ENCODE data around the gene NAP1L1.

The NAP1L1 gene

GRCh38 chr12:75998292-75999063 is 86.0 kb downstream of the NAP1L1 start:
- TF ChIP-seq CTCF (IDR thresholded peaks at IDR 0.05; ENCODE audit: low read depth, low read length): no peak
- no peak overlapping the region for H3K4me3 ChIP-seq (ENCODE audit: low read depth, low read length)

DNA sequence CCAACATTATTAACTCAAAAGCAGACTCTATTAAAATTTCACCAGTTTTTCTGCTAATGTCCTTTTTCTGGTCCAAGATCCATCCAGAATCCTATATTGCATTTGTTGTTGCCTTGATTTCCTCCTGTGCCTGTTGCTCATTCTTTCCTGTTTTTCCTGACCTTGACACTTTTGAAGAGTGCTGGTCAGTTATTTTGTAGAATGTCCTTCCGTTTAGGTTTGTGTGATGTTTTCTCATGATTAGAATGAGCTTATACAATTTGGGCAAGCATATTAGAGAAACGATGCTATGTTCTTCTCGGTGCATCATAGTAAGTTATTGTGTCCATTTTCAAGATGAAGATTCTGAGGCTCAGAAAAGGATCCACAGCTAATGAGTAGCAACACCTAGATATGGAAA is 86.8 kb downstream of the NAP1L1 start:
- no peak for TF ChIP-seq CTCF (IDR thresholded peaks at IDR 0.05; ENCODE audit: low read depth, low read length)
- no peak overlapping the region for H3K4me3 ChIP-seq (ENCODE audit: low read depth, low read length)

GRCh38 chr12:75996861-75997447 is 87.5 kb downstream of the NAP1L1 start:
- no peak for TF ChIP-seq CTCF (IDR thresholded peaks at IDR 0.05; ENCODE audit: low read depth, low read length)
- H3K4me3 ChIP-seq (ENCODE audit: low read depth, low read length): no peak overlapping the region

DNA sequence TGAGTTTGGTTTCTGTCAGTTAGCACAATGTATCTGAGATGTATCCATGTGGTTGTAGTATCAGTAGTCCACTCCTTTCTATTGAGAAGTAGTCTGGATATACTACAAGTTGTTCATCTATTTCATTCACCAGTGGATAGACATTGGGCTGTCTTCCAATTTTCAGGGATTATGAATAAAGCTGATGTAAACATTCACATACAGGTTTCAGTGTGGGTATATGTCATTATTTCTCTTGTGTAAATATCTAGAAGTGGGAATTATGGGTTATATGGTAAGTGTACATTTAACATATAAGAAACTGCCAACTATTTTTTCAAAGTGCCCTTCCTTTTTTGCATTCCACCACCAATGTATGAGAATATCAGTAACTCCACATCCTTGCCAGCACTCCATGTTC is 88.8 kb downstream of the NAP1L1 start:
- TF ChIP-seq CTCF (IDR thresholded peaks at IDR 0.05; ENCODE audit: low read depth, low read length): no peak
- H3K4me3 ChIP-seq (ENCODE audit: low read depth, low read length): no peak overlapping the region

DNA sequence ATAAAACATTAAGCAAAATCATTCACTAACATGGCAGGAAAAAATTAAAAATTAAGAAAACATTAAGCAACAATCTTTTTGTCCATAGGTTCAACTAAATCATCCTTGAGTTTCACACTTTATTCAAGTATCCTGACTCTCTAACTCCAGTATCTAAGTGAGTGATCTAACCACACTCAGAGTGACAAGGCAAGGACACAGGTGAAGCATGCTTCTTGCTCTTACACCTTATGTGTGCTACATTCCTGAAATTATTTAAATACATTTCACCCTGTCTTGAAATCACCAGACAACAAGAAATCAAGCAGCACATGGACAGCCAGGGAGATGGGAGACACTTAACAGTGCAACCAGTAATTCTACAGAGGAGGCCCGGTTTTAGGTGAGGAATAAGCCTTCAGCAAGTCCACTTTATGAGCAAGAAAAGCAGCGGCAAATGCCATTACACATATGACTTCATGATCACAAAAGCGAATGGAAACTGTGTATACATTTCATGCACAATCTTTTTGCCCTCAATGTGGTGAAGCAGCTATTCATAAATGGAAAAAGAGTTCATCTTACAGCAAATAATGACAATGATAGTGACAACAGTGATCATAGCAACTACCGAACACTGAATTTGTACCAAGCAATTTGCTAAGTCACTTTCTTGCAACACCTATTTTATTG is 90.3 kb downstream of the NAP1L1 start:
- H3K4me3 ChIP-seq (ENCODE audit: low read depth, low read length): no peak overlapping the region
- TF ChIP-seq CTCF (IDR thresholded peaks at IDR 0.05; ENCODE audit: low read depth, low read length): no peak

GRCh38 chr12:75991753-75992152 is 92.7 kb downstream of the NAP1L1 start:
- no peak overlapping the region for H3K4me3 ChIP-seq (ENCODE audit: low read depth, low read length)
- TF ChIP-seq CTCF (IDR thresholded peaks at IDR 0.05; ENCODE audit: low read depth, low read length): no peak

Data from WI38 (cell line).